HG03342 (cell line): Measurements from ENCODE around the gene MAD2L2.
"Not testable (repeated sequence)": the region's sequence is repeated elsewhere in the genome, so short reads cannot be mapped to it uniquely, and the experiment has no call there.

Source experiments
- ATAC-seq: cut with Tn5 transposase; IDR thresholded peaks from one replicate; pipeline ENCODE4 v1.9.1; 2021; ENCODE audit warnings: mild to moderate bottlenecking, moderate library complexity; ENCODE audit not compliant: unreplicated experiment

The MAD2L2 gene

GRCh38 chr1:11654137-11654938, 26.6 kb downstream of the MAD2L2 start, which contains the start of the genes FBXO2 and FBXO44:
Gene FBXO2 (minus strand): TSS chr1:11654429. CDS start chr1:11654340, 89 bp downstream.
Gene FBXO44 (plus strand): TSS chr1:11654877. CDS start chr1:11655836, 959 bp downstream.
- ATAC-seq: peak; percentile 66

- no peak for ATAC-seq
Measured at GRCh38 chr1:11653861-11654136, 27.1 kb downstream of the MAD2L2 start.

DNA sequence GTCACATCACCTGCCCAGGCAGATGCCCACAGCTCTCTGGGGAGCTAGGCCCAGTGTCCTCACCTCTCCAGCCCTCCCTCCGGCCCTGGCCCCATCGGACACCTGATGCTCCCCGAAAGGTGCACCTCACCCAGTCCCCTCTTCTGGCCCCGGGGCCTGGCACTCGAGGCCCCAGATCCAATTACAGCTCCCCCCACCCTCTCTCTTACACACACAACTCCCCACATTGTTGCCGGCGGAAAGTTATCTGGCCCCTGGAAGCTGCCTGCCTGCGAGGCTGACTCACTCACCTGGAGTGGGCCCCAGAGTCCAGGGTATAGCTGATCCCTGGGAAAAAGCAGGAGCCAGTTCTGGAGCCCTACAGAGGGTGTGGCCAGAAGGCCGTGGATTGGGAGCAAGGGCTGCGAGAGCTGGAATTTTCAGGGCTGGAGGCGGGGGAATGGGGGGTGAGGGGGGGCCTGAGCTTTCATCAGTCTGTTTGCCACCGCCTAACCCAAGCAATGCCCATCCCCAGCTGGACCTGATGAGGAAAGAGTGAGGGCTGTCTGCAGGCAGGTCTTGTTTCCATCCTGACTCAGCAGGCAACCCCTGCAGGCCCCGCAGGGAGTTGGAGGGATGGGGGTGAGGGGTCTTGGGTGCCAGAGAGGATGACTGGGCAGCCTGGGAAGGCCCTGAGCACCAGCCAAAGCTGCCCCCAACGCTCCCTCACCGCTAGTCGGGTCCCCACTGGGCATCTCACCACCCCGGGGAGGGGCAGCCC, 27.7 kb downstream of the MAD2L2 start:
- no peak for ATAC-seq

- no peak for ATAC-seq
Measured at GRCh38 chr1:11652203-11652780, 28.7 kb downstream of the MAD2L2 start.

- no peak for ATAC-seq
Measured at GRCh38 chr1:11651017-11651416, 29.9 kb downstream of the MAD2L2 start.

GRCh38 chr1:11650331-11650991, 30.5 kb downstream of the MAD2L2 start:
- no peak for ATAC-seq

DNA sequence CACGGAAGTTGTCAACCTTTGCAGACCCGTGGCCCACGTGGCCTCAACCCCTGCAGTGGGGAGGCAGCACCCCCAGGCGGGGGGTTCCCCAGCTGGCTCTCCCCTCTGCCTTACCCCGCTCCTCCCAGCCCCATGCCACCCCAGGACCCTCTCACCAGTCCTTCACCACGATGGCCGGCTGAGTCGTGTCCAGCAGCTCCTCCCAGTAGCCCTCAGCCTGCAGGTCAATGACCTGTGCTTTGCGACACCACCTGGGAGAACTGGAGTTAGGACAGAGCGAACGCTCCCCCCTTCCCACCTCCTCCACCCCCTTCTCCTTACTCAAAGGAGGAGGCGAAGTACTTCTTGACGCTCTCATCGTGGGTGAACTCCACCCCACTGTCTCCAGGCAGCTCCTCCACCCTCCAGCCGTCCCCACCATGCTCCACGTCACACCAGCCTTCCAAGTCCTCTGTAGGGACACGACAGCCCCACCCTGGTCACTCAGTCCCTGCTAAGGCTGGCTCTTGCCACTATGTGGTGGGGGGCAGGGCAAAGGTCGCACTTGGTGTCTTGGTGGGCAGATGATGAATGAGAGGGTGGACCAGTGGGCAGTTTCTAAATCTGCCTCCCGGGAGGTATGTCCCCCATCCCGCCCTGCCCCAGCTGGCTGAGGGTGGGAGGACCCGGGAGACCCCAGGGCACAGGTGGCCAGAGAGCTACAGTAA, 31.2 kb downstream of the MAD2L2 start:
- ATAC-seq: no peak

DNA sequence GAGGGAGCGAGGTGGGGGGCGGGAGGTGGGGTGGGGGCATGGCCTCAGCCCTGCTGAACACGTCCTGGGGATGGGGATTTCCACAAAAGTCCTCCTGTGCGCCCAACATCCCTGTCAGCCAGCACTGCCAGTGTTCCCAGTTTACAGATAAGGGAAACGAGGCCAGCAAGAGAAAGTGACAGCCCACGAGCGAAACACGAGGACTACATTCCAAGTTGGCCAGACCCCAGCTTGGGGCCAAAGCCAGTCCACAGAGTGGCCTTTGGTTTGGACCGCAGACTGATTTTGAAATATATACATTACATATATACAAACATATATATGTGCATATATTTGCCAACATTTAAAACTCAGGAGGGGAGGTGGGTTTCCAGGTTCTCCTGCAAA, 31.7 kb downstream of the MAD2L2 start:
- ATAC-seq: no peak

- no peak for ATAC-seq
Measured at GRCh38 chr1:11648732-11649158, 32.2 kb downstream of the MAD2L2 start.

DNA sequence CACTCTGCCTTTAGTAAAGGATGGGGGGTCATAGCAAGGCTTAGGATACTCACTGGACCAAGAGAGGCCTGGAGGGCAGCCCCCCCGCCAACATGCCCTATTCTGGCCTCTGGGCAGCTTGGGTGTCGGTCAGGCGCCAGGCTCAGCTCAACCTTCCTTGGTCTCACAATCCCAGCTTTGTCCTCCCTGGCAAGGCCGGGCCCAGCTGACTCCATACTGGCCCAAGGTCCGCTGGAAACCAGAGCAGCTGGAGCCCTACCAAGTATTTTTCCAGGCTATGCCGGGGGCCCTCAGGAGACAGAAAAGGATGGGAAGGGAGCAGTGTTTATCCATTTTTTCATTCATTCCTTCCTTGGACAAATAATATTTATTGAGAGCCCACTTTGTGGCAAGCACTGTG, 32.9 kb downstream of the MAD2L2 start:
- ATAC-seq: no peak

- no peak for ATAC-seq
Measured at GRCh38 chr1:11647333-11647732, 33.6 kb downstream of the MAD2L2 start.

DNA sequence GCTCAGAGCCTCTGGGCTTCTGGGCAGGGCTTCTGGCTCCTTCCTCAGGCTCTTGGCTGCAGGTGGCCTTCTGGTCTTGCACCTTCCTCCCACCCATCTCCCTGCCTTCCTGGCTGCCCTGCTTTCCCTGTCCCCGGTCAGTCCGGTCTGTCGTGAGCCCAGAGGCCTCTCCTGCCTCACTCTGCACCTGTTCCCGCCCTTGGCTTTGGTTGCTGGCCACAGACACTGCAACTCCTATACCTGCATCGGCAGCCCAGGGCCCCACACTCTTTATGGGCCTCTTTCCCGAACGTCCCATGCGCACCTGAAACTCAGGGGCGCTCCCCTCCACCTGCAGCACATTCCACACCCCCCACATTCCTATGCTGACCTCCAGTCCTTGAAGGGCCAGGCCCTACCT, 34.6 kb downstream of the MAD2L2 start:
- no peak for ATAC-seq

GRCh38 chr1:11645670-11646265, 35.2 kb downstream of the MAD2L2 start:
- no peak for ATAC-seq

DNA sequence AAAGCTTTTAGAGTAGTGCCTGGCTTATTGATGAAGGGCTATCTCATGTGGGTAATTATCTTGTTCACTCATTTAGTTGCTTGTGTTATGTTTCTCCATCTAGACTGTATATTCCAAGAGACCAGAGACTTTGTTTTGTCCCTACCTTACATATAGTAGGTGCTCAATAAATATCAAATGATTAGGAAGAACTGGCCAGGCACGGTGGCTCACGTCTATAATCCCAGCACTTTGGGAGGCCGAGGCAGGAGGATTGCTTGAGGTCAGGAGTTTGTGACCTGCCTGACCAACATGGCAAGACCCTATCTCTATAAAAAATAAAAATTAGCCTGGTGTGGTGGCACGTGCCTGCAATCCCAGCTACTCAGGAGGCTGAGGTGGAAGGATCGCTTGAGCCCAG, 35.7 kb downstream of the MAD2L2 start:
- ATAC-seq: no peak

DNA sequence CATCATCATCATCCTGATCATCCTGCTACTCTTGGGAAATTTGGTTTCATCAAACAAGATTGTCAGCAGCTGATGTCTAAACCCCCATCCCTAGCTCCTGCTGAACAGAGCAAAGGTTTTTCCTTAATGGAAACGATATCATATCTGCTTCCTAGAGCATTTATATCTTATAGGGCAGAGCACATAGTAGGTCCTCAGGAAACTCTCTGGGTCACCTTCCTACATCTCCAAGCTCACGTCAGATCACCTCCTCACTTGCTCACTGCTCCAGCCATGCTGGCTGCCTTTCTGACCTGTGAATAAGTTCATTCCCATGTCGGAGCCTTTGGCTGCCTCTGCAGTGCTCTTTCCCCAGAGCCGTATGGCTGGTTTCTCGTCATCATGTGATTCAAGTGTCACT, 37.2 kb downstream of the MAD2L2 start:
- no peak for ATAC-seq

DNA sequence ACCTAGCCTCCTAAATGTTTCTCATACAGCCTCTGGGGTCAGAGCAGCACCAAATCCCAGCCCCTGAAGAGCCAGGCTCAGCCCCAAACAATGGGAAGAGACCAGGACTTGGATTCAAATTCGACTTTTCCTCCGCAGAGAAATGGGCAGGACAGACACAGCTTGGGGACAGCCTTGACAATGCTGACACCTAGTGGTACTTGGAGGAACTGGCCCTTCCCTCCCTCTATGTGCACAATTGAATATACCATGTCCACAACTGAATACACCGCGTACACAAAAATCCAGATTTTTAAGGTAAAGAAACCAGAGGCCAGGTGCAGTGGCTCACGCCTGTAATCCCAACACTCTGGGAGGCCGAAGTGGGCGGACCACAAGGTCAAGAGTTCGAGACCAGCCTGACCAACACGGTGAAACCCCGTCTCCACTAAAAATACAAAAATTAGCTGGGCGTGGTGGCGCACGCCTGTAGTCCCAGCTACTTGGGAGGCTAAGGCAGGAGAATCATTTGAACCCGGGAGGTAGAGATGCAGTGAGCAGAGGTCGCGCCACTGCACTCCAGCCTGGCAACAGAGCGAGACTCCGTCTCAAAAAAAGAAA, 38.4 kb downstream of the MAD2L2 start:
- not testable (repeated sequence) for ATAC-seq

- no peak for ATAC-seq
Measured at GRCh38 chr1:11641776-11642305, 39.1 kb downstream of the MAD2L2 start.

GRCh38 chr1:11640944-11641343, 40.0 kb downstream of the MAD2L2 start:
- no peak for ATAC-seq

GRCh38 chr1:11640101-11640500, 40.8 kb downstream of the MAD2L2 start:
- ATAC-seq: no peak

GRCh38 chr1:11639372-11639771, 41.6 kb downstream of the MAD2L2 start:
- ATAC-seq: no peak
